H9 (cell line): ENCODE results near the gene TDRD3. TPM values are rescaled to one million over a fixed set of nuclear protein-coding genes. Genes with fewer than 3 reads are reported as not detected.

ENCODE experiments used
- DNase-seq: peaks from one replicate; pipeline ENCODE4 v3.0.0-alpha.2; 2017
- H2AFZ ChIP-seq: one replicate; pipeline ENCODE4 v1.6.1; 2013; ENCODE audit warnings: mild to moderate bottlenecking, low read length, control low read depth, moderate library complexity
- H2AK5ac ChIP-seq: 2 replicates; pipeline ENCODE4 v1.6.1; 2013; ENCODE audit warnings: low read length, control low read depth, mixed read lengths; ENCODE audit not compliant: insufficient read length
- H2BK120ac ChIP-seq: one replicate; pipeline ENCODE4 v1.6.1; 2013; ENCODE audit warnings: low read depth, mild to moderate bottlenecking, low read length, control low read depth, inconsistent platforms; ENCODE audit not compliant: poor library complexity, severe bottlenecking
- H2BK12ac ChIP-seq: 2 replicates; pipeline ENCODE4 v1.6.1; 2013; ENCODE audit warnings: low read length, control low read depth, mixed read lengths, low read depth; ENCODE audit not compliant: insufficient read length
- H2BK15ac ChIP-seq: 2 replicates; pipeline ENCODE4 v1.6.1; 2013; ENCODE audit warnings: low read depth, low read length, control low read depth
- H2BK20ac ChIP-seq: one replicate; pipeline ENCODE4 v1.6.1; 2013; ENCODE audit warnings: low read depth, mild to moderate bottlenecking, low read length, control low read depth, inconsistent platforms; ENCODE audit not compliant: poor library complexity, severe bottlenecking
- H2BK5ac ChIP-seq: 2 replicates; pipeline ENCODE4 v1.6.1; 2013; ENCODE audit warnings: low read length, control low read depth, mixed read lengths; ENCODE audit not compliant: insufficient read length
- H3K14ac ChIP-seq: 2 replicates; pipeline ENCODE4 v1.6.1; 2013; ENCODE audit warnings: low read length, control low read depth; ENCODE audit not compliant: insufficient read depth
- H3K18ac ChIP-seq: 2 replicates; pipeline ENCODE4 v1.6.1; 2013; ENCODE audit warnings: low read depth, mild to moderate bottlenecking, mixed read lengths, low read length, control low read depth; ENCODE audit not compliant: insufficient read length
- H3K23ac ChIP-seq: 2 replicates; pipeline ENCODE4 v1.6.1; 2013; ENCODE audit warnings: low read length, control low read depth, mixed read lengths, low read depth; ENCODE audit not compliant: insufficient read length
- H3K23me2 ChIP-seq: 2 replicates; pipeline ENCODE4 v1.6.1; 2013; ENCODE audit warnings: low read depth, mild to moderate bottlenecking, mixed read lengths, low read length, control low read depth; ENCODE audit not compliant: insufficient read length, poor library complexity, severe bottlenecking
- H3K27ac ChIP-seq: 2 replicates; pipeline ENCODE4 v1.5.1; 2013; ENCODE audit warnings: low read length, control low read depth, mixed read lengths, low read depth; ENCODE audit not compliant: insufficient read length
- H3K27me3 ChIP-seq: 2 replicates; pipeline ENCODE4 v1.6.1; 2013; ENCODE audit warnings: low read length, control low read depth, inconsistent platforms; ENCODE audit not compliant: insufficient read depth
- H3K4ac ChIP-seq: 2 replicates; pipeline ENCODE4 v1.6.1; 2013; ENCODE audit warnings: low read depth, mild to moderate bottlenecking, control low read depth, inconsistent platforms, low read length, moderate library complexity
- H3K4me1 ChIP-seq: 2 replicates; pipeline ENCODE4 v1.6.1; 2013; ENCODE audit warnings: low read length, control low read depth, inconsistent platforms; ENCODE audit not compliant: insufficient read depth
- H3K4me2 ChIP-seq: 2 replicates; pipeline ENCODE4 v1.6.1; 2013; ENCODE audit warnings: low read length, control low read depth, mixed read lengths; ENCODE audit not compliant: insufficient read length, insufficient read depth
- H3K56ac ChIP-seq: 2 replicates; pipeline ENCODE4 v1.6.1; 2013; ENCODE audit warnings: low read depth, mild to moderate bottlenecking, mixed read lengths, low read length, control low read depth; ENCODE audit not compliant: insufficient read length
- H3K79me1 ChIP-seq: 2 replicates; pipeline ENCODE4 v1.6.1; 2013; ENCODE audit warnings: low read depth, mild to moderate bottlenecking, moderate library complexity, low read length, control low read depth, inconsistent platforms; ENCODE audit not compliant: insufficient read depth, poor library complexity, severe bottlenecking
- H3K79me2 ChIP-seq: 2 replicates; pipeline ENCODE4 v1.6.1; 2013; ENCODE audit warnings: low read length, control low read depth, inconsistent platforms; ENCODE audit not compliant: insufficient read depth
- H3K9ac ChIP-seq: 2 replicates; pipeline ENCODE4 v1.6.1; 2013; ENCODE audit warnings: low read length, control low read depth, mixed read lengths; ENCODE audit not compliant: insufficient read length; ENCODE audit errors: extremely low read depth
- H3K9me3 ChIP-seq: one replicate; pipeline ENCODE4 v1.6.1; 2013; ENCODE audit warnings: low read depth, low read length, inconsistent platforms; ENCODE audit not compliant: control insufficient read depth
- H3T11ph ChIP-seq: one replicate; pipeline ENCODE4 v1.6.1; 2013; ENCODE audit warnings: mild to moderate bottlenecking, low read length, control low read depth, inconsistent platforms
- H4K20me1 ChIP-seq: one replicate; pipeline ENCODE4 v1.6.1; 2013; ENCODE audit not compliant: control insufficient read depth, insufficient read length, insufficient read depth
- H4K5ac ChIP-seq: 2 replicates; pipeline ENCODE4 v1.6.1; 2013; ENCODE audit warnings: low read depth, mild to moderate bottlenecking, mixed read lengths, low read length, control low read depth; ENCODE audit not compliant: insufficient read length
- H4K8ac ChIP-seq: replicated peaks from 2 replicates; pipeline ENCODE4 v1.6.1; 2013; ENCODE audit warnings: low read length, control low read depth, mixed read lengths, low read depth; ENCODE audit not compliant: insufficient read length
- H4K91ac ChIP-seq: 2 replicates; pipeline ENCODE4 v1.6.1; 2013; ENCODE audit warnings: low read depth, mild to moderate bottlenecking, moderate library complexity, mixed read lengths, low read length, control low read depth; ENCODE audit not compliant: insufficient read length
- H3K27ac Mint-ChIP-seq, 3 experiments: 2 replicates in 2 of 3; 3 replicates in 1 of 3; pipeline ENCODE4 v1.8.0; 2020 to 2021; ENCODE audit warnings: mixed read lengths in 3 of 3, mild to moderate bottlenecking in 1 of 3, moderate library complexity in 1 of 3
- H3K27me3 Mint-ChIP-seq: 2 replicates; pipeline ENCODE4 v1.8.0; 2021; ENCODE audit warnings: low read depth, mild to moderate bottlenecking, moderate library complexity, mixed read lengths
- H3K36me3 Mint-ChIP-seq, 3 experiments: 2 replicates in 2 of 3; 3 replicates in 1 of 3; pipeline ENCODE4 v1.8.0; 2020 to 2021; ENCODE audit warnings: low read depth in 3 of 3, mixed read lengths in 3 of 3; ENCODE audit not compliant: insufficient read depth in 1 of 3
- H3K4me1 Mint-ChIP-seq, 2 experiments: 2 replicates each; pipeline ENCODE4 v1.8.0; 2020; ENCODE audit warnings: mixed read lengths in 2 of 2
- H3K4me3 Mint-ChIP-seq, 2 experiments: 2 replicates in 1 of 2; 3 replicates in 1 of 2; pipeline ENCODE4 v1.8.0; 2020 to 2021; ENCODE audit warnings: mild to moderate bottlenecking in 2 of 2, mixed read lengths in 2 of 2, moderate library complexity in 1 of 2
- H3K9me3 Mint-ChIP-seq, 2 experiments: 2 replicates in 1 of 2; 3 replicates in 1 of 2; pipeline ENCODE4 v1.8.0; 2020; ENCODE audit warnings: mild to moderate bottlenecking in 2 of 2, mixed read lengths in 2 of 2, moderate library complexity in 1 of 2
- WGBS: extraction: QIAGEN DNeasy Blood & Tissue Kit; methylation state at CpG from one replicate; pipeline ENCODE4 v1.1.7; 2013; ENCODE audit warnings: missing lambda C conversion rate, low lambda C conversion rate, mixed read lengths; ENCODE audit not compliant: insufficient read length; ENCODE audit errors: extremely low coverage; 5-methylcytosine and 5-hydroxymethylcytosine counted together
- total RNA-seq: library from RNA; stranded (reverse); gene quantifications from 2 replicates; pipeline ENCODE4 v1.2.1, GENCODE V29; 2021
- TF ChIP-seq, protein P1 (sequence below): fragments of 200-600 bp; sonication (generic); conservative IDR thresholded peaks from 3 replicates; pipeline ENCODE4 v1.8.0; 2021; ENCODE audit warnings: antibody characterized with exemption, mild to moderate bottlenecking

TDRD3 gene
- total RNA-seq, 1 experiment from 2014 or later: 16.1 TPM

DNA sequence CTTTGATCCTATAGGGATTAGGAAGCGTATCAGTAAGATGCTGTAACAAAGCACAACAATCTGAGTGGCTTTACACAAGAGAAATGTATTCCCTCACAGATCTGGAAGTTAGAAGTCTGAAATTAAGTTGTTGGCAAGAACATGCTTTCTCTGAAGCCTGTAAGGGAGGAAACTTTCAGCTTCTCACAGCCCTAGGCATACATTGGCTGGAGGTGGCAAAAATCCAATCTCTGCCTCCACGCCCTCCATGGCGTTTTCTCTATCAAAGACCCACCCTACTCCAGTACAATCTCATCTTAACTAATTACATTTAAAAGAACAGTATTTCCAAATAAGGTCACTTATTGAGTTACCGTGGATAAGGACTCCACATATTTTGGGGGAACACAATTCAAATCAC is 211.9 kb downstream of the TDRD3 start:
- no peak overlapping the region for H3K4me3 Mint-ChIP-seq
- no peak overlapping the region for H4K91ac ChIP-seq

More for the DNA sequence above, 211.9 kb downstream of the TDRD3 start:
- no peak overlapping the region for H3K27ac ChIP-seq
- no peak overlapping the region for H3K9ac ChIP-seq
- H3K18ac ChIP-seq: no peak overlapping the region
- H3K4me1 ChIP-seq: no peaks in the 10 kb centered on the region
- no peak overlapping the region for H2BK120ac ChIP-seq
- no peaks in the 10 kb centered on the region for H3K9me3 ChIP-seq
- H2BK15ac ChIP-seq: no peak overlapping the region
- Mint-ChIP-seq H3K27me3 (no peaks in the 10 kb centered on the region), H3K9me3 (no peaks in the 10 kb centered on the region), H3K36me3 (no peaks in the 10 kb centered on the region), H3K27ac (no peak overlapping the region), H3K4me1 (peaks cover 4 to 15% of the 10 kb centered on the region in 2 experiments)
- no peak overlapping the region for H2BK20ac ChIP-seq
- no peak overlapping the region for H4K5ac ChIP-seq
- H2BK12ac ChIP-seq: no peak overlapping the region
- H3T11ph ChIP-seq: no peak overlapping the region
- no peak overlapping the region for H2AK5ac ChIP-seq
- no CpG with 5 or more reads among the region's 4 CpGs for WGBS
- no peak overlapping the region for H3K4me2 ChIP-seq
- H3K4ac ChIP-seq: no peak overlapping the region
- TF ChIP-seq, protein P1, sequence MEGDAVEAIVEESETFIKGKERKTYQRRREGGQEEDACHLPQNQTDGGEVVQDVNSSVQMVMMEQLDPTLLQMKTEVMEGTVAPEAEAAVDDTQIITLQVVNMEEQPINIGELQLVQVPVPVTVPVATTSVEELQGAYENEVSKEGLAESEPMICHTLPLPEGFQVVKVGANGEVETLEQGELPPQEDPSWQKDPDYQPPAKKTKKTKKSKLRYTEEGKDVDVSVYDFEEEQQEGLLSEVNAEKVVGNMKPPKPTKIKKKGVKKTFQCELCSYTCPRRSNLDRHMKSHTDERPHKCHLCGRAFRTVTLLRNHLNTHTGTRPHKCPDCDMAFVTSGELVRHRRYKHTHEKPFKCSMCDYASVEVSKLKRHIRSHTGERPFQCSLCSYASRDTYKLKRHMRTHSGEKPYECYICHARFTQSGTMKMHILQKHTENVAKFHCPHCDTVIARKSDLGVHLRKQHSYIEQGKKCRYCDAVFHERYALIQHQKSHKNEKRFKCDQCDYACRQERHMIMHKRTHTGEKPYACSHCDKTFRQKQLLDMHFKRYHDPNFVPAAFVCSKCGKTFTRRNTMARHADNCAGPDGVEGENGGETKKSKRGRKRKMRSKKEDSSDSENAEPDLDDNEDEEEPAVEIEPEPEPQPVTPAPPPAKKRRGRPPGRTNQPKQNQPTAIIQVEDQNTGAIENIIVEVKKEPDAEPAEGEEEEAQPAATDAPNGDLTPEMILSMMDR: no peak
- no peak overlapping the region for H3K14ac ChIP-seq
- H3K27me3 ChIP-seq: no peaks in the 10 kb centered on the region
- H2AFZ ChIP-seq: no peak overlapping the region
- no peaks in the 10 kb centered on the region for H4K20me1 ChIP-seq
- no peaks in the 10 kb centered on the region for H3K23me2 ChIP-seq
- no peak for DNase-seq
- H4K8ac ChIP-seq: no peak overlapping the region
- H3K56ac ChIP-seq: no peak overlapping the region
- H3K79me1 ChIP-seq: no peaks in the 10 kb centered on the region
- H3K23ac ChIP-seq: no peak overlapping the region
- no peaks in the 10 kb centered on the region for H3K79me2 ChIP-seq
- H2BK5ac ChIP-seq: no peak overlapping the region
